OCI-LY3 (cell line): ENCODE measurements around the gene COX6B2.

Source experiments
- EZH2phosphoT487 ChIP-seq: fragments of 200-600 bp; shearing (Covaris generic); IDR thresholded peaks from 2 replicates; pipeline ENCODE4 v1.6.1; 2018; ENCODE audit warnings: antibody characterized with exemption, mixed run types, low read depth
- TF ChIP-seq, protein P1 (sequence below): fragments of 200-600, 300-600 bp; sonication (generic); IDR thresholded peaks from 2 replicates; pipeline ENCODE4 v1.5.1; 2014; ENCODE audit warnings: antibody characterized with exemption, low read length, low read depth

DNA sequence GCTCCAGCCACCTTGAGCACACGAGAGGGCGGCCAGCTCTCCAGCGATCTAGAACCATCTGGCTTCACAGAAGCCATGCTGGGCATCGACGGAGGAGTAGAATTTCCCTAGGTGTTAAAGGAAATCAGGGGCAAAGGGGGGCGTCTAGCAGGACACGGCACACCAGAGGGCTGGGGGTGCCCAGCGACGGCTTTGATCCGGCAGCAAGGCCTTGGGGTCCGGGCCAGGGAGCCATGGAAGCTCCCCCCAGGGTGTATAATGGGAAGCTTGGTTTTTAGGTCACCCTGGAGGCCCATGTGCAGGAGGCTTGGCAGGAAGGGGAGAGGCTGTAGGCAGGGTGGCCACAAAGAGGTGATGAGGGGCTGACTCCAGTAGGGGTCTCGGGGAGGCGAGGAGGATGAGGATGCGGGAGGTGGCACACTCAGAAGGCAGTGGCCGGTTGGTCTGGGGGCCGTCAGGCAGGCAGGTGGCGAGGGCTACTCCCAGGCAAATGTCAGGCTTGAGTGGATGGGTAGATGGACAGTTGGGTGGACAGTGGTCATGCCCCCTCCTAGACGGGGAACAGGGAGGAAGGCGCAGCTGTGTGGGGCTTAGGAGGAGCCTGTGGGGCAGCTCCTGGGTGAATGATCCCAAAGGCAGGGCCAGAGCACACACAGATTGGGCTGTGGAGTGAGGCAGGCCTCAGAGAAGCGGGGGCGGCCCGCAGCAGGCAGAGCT lies 9.3 kb downstream of the COX6B2 start:
- TF ChIP-seq, protein P1, sequence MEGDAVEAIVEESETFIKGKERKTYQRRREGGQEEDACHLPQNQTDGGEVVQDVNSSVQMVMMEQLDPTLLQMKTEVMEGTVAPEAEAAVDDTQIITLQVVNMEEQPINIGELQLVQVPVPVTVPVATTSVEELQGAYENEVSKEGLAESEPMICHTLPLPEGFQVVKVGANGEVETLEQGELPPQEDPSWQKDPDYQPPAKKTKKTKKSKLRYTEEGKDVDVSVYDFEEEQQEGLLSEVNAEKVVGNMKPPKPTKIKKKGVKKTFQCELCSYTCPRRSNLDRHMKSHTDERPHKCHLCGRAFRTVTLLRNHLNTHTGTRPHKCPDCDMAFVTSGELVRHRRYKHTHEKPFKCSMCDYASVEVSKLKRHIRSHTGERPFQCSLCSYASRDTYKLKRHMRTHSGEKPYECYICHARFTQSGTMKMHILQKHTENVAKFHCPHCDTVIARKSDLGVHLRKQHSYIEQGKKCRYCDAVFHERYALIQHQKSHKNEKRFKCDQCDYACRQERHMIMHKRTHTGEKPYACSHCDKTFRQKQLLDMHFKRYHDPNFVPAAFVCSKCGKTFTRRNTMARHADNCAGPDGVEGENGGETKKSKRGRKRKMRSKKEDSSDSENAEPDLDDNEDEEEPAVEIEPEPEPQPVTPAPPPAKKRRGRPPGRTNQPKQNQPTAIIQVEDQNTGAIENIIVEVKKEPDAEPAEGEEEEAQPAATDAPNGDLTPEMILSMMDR: no peak
- no peak for TF ChIP-seq EZH2phosphoT487
